GM12872 (cell line): ENCODE results near the gene NSRP1.

ENCODE experiments used
- CTCF ChIP-seq: IDR thresholded peaks from 3 replicates; pipeline ENCODE4 v1.5.1; 2011; ENCODE audit warnings: low read depth, mild to moderate bottlenecking, low read length, moderate library complexity; ENCODE audit not compliant: insufficient read depth

The NSRP1 gene

GRCh38 chr17:30172560-30172959 lies 55.9 kb downstream of the NSRP1 start:
- TF ChIP-seq CTCF = no peak

- no peak for TF ChIP-seq CTCF
Measured at GRCh38 chr17:30173649-30174048, 57.0 kb downstream of the NSRP1 start.

GRCh38 chr17:30174556-30174955 lies 57.9 kb downstream of the NSRP1 start:
- TF ChIP-seq CTCF = no peak

- TF ChIP-seq CTCF = no peak
Measured at GRCh38 chr17:30176855-30177254, 60.2 kb downstream of the NSRP1 start.

GRCh38 chr17:30186761-30187160 lies 70.1 kb downstream of the NSRP1 start:
- TF ChIP-seq CTCF = no peak

GRCh38 chr17:30187573-30187972 lies 71.0 kb downstream of the NSRP1 start:
- TF ChIP-seq CTCF = no peak

- no peak for TF ChIP-seq CTCF
Measured at GRCh38 chr17:30188211-30188939, 71.8 kb downstream of the NSRP1 start.

GRCh38 chr17:30191072-30191471 lies 74.5 kb downstream of the NSRP1 start:
- no peak for TF ChIP-seq CTCF
